Right atrium auricular region (tissue), 2 donors: ENCODE results near the gene PLA2G2F. TPM values are rescaled to one million over a fixed set of nuclear protein-coding genes. Genes with fewer than 3 reads are reported as not detected.
A peak's percentile ranks its signal among the peaks of the same experiment; 100 is the strongest.

Experiments
- DNase-seq: peaks from one replicate; pipeline ENCODE4 v3.0.0-alpha.2; 2019; ENCODE audit warnings: low spot score
- H3K27ac ChIP-seq, 2 donors: fragments of 200-600 bp; sonication (generic); 1 replicate in 1 of 2; 2 replicates in 1 of 2; pipeline ENCODE4 v1.5.1; 2016 to 2019
- H3K27me3 ChIP-seq, 2 donors: fragments of 200-600 bp; sonication (generic); one replicate each; pipeline versions ENCODE4 v1.5.1 to v1.6.0; 2017 to 2019
- H3K36me3 ChIP-seq: fragments of 200-600 bp; sonication (generic); one replicate; pipeline ENCODE4 v1.5.1; 2016
- H3K4me1 ChIP-seq, 2 donors: fragments of 200-600 bp; sonication (generic); one replicate each; pipeline versions ENCODE4 v1.5.1 to v1.6.0; 2017 to 2019
- H3K4me3 ChIP-seq, 2 donors: fragments of 200-600 bp; sonication (generic); 1 replicate in 1 of 2; 2 replicates in 1 of 2; pipeline ENCODE4 v1.5.1; 2017 to 2019; ENCODE audit warnings: mild to moderate bottlenecking in 1 of 2, moderate library complexity in 1 of 2
- H3K9me3 ChIP-seq, 2 donors: fragments of 200-600 bp; sonication (generic); one replicate each; pipeline ENCODE4 v1.5.1; 2019
- CTCF ChIP-seq, 2 donors: fragments of 200-600 bp; sonication (generic); IDR thresholded peaks; one replicate each; pipeline ENCODE4 v1.5.1; 2019; ENCODE audit warnings: antibody characterized with exemption in 2 of 2
- total RNA-seq, 2 donors: library from RNA; depleted of rRNA; stranded (reverse); fragments of >200 nt; gene quantifications; one replicate each; pipeline ENCODE4 v1.1.0, GENCODE V29; 2016

PLA2G2F gene
- total RNA-seq, 2 donors from 2014 or later = not detected

GRCh38 chr1:20180129-20180843 is 41.2 kb downstream of the PLA2G2F start:
- no peak overlapping the region for H3K27ac ChIP-seq
- H3K27me3 ChIP-seq = no peaks in the 10 kb centered on the region
- no peak for TF ChIP-seq CTCF (IDR thresholded peaks at IDR 0.05)
- no peaks in the 10 kb centered on the region for H3K9me3 ChIP-seq
- H3K36me3 ChIP-seq = no peaks in the 10 kb centered on the region
- no peak overlapping the region for H3K4me3 ChIP-seq
- DNase-seq = no peak
- H3K4me1 ChIP-seq = peaks cover 0 to 1% of the 10 kb centered on the region in 2 donors

- no peak for TF ChIP-seq CTCF (IDR thresholded peaks at IDR 0.05)
- no peak for DNase-seq
- no peak overlapping the region for H3K27ac ChIP-seq
Observed at GRCh38 chr1:20180844-20181207, 41.7 kb downstream of the PLA2G2F start.

GRCh38 chr1:20182415-20182814 is 43.3 kb downstream of the PLA2G2F start:
- no peak for DNase-seq
- TF ChIP-seq CTCF (IDR thresholded peaks at IDR 0.05) = no peak
- Histone ChIP-seq H3K4me1 (peaks cover 0 to 23% of the 10 kb centered on the region in 2 donors), H3K36me3 (no peaks in the 10 kb centered on the region), H3K4me3 (no peak overlapping the region), H3K27ac (no peak overlapping the region), H3K27me3 (no peaks in the 10 kb centered on the region), H3K9me3 (no peaks in the 10 kb centered on the region)

More at GRCh38 chr1:20180844-20181207, 41.7 kb downstream of the PLA2G2F start:
- Histone ChIP-seq H3K4me3 (no peak overlapping the region), H3K27me3 (no peaks in the 10 kb centered on the region), H3K4me1 (peaks cover 0 to 7% of the 10 kb centered on the region in 2 donors), H3K36me3 (no peaks in the 10 kb centered on the region), H3K9me3 (no peaks in the 10 kb centered on the region)

GRCh38 chr1:20183035-20183434 is 43.9 kb downstream of the PLA2G2F start:
- no peaks in the 10 kb centered on the region for H3K36me3 ChIP-seq
- H3K27ac ChIP-seq = no peak overlapping the region
- no peaks in the 10 kb centered on the region for H3K27me3 ChIP-seq
- no peak for TF ChIP-seq CTCF (IDR thresholded peaks at IDR 0.05)
- H3K9me3 ChIP-seq = no peaks in the 10 kb centered on the region
- DNase-seq = no peak
- H3K4me3 ChIP-seq = no peak overlapping the region
- H3K4me1 ChIP-seq = peaks cover 0 to 26% of the 10 kb centered on the region in 2 donors

GRCh38 chr1:20183616-20184271 is 44.6 kb downstream of the PLA2G2F start:
- no peak overlapping the region for H3K4me3 ChIP-seq
- no peaks in the 10 kb centered on the region for H3K27me3 ChIP-seq
- H3K27ac ChIP-seq = peak overlapping the region; percentile 26 to 32
- no peaks in the 10 kb centered on the region for H3K9me3 ChIP-seq
- H3K4me1 ChIP-seq = peaks cover 0 to 33% of the 10 kb centered on the region in 2 donors
- no peak for DNase-seq
- no peak for TF ChIP-seq CTCF (IDR thresholded peaks at IDR 0.05)
- H3K36me3 ChIP-seq = no peaks in the 10 kb centered on the region
